Measurements from ENCODE around the gene SRP9.
A peak's percentile ranks its signal among the peaks of the same experiment; 100 is the strongest.
"Not testable (repeated sequence)": the region's sequence is repeated elsewhere in the genome, so short reads cannot be mapped to it uniquely, and the experiment has no call there.

Gene SRP9

GRCh38 chr1:225776294-225776693, 1.3 kb upstream of the SRP9 start:
- ATAC-seq: no peak
- no peak for DNase-seq

DNA sequence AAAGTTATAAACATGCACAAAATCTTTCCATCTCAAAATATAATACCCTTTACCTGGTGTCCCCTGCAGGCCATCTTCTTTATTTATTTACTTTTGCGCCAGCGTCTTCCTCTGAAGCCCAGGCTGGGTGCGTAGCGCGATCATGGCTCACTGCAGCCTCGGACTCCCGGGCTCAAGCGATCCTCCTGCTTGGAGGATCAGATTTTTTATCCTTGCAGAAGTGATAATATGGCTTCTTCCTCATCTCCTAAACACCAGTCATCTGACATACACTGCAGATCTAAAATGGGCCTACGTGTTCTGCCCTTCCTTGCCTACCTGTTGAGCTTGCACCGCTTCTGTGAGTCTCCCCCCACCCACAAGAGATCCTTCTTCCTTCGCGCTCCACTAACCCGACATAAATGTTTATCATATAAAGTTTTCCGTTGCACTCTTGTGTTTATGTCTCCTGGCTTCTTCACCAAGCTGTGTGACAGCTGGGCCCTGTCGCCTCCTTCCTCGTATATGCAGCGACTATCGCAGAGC, 506 bp upstream of the SRP9 start:
- peak; percentile 2 for ATAC-seq
- DNase-seq: peak; percentile 19

DNA sequence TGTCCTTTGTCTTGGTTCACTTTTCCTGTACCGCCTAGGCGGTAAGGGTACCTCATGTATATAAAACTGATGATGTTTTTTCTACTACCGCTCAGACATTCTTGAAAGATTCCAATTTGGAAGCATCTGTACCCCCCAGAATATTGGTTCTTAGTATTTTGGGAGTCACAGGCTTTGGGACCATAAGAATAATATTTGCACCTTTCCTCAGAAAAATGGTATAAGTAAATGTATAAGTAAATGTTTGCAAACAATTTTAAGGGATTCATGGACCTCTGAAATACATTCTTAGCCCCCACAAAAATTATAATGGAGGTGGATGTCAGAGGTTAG, 677 bp downstream of the SRP9 start:
- no peak for DNase-seq
- ATAC-seq: no peak

- not testable (repeated sequence) for ATAC-seq, DNase-seq
Measured at GRCh38 chr1:225779165-225779564, 1.5 kb downstream of the SRP9 start.

- ATAC-seq (no peak), DNase-seq (no peak)
Measured at GRCh38 chr1:225780134-225780533, 2.5 kb downstream of the SRP9 start.

GRCh38 chr1:225780630-225781029, 3.0 kb downstream of the SRP9 start:
- DNase-seq (no peak), ATAC-seq (no peak)

DNA sequence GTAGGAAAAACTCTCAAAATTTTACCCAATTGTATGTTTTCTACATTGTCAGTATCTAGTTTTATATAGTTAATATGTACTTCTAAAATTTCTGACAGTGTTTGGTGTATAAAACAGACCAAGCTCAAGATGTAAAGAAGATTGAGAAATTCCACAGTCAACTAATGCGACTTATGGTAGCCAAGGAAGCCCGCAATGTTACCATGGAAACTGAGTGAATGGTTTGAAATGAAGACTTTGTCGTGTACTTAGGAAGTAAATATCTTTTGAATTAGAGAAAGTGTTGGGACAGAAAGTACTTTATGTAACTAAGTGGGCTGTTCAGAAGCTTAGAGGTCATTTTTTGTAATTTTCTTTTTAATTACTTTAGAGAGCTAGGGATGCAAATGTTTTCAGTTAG, 11.5 kb downstream of the SRP9 start:
- DNase-seq, ATAC-seq: not testable (repeated sequence)

DNA sequence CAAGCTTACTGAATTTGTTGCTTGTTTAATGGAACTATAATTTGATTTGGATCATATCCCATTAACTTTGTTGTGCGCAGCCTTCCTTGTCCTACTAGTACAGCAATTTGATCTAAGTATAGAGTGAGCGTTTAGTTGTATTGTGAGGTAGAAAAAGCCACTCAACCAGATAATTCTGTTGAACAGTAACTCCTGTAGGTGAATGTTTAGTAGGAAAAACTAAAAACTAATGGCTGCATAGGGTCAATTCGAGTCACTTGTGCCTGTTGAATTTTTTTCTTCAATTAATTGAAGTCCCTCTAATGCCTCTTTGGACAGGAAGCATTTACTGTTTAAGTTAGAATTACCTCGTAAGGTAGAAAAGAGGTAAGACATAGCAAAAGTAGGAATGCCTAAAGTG, 17.3 kb downstream of the SRP9 start:
- DNase-seq (no peak), ATAC-seq (no peak)

GRCh38 chr1:225796097-225796496, 18.5 kb downstream of the SRP9 start:
- ATAC-seq, DNase-seq: not testable (repeated sequence)

DNA sequence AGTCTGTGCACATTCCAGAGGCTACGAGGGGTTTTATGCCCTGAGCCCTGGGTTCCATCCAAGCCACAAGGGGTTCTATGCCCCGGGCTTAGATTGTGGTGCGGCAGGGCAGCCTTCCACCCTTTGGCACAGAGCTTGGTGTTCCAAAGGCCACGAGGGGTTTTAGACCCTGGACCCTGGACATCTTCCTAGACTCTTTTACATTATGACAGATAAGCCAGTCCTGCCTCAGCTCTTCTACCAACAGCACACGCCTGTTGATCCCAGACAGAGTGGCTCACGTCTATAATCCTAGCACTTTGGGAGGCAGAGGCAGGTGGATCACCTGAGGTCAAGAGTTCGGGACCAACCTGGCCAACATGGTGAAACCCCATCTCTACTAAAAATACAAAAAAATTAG, 23.5 kb downstream of the SRP9 start:
- not testable (repeated sequence) for DNase-seq, ATAC-seq

- ATAC-seq: no peak
Measured at GRCh38 chr1:225806249-225806648, 28.6 kb downstream of the SRP9 start.

GRCh38 chr1:225806736-225807135, 29.1 kb downstream of the SRP9 start:
- not testable (repeated sequence) for ATAC-seq, DNase-seq

More at GRCh38 chr1:225806249-225806648, 28.6 kb downstream of the SRP9 start:
- no peak for DNase-seq

DNA sequence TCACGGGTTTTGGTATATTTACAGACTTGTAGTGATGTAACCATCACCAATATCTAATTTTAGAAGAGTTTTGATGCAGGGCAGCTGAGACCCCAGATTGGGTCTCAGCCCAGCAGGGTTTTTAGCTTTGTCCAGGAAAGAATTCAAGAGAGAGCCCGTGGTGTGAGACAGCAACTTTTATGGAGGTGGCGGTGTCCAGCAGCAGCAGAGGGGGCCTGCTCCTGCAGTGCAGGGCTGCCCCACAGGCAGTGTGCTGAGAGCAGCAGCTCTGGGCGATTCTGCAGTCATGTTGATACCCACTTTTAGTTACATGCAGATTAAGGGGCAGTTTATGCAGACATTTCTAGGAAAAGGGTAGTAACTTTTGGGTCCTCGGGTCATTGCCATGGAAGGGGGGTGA, 30.5 kb downstream of the SRP9 start:
- ATAC-seq: no peak
- DNase-seq: no peak

GRCh38 chr1:225809842-225810578, 32.4 kb downstream of the SRP9 start, which contains the start of gene EPHX1:
Gene EPHX1 (plus strand): TSS chr1:225810124. CDS start chr1:225828730, 18,606 bp downstream.
- peak; percentile 83 for DNase-seq
- ATAC-seq: peak; percentile 98

DNA sequence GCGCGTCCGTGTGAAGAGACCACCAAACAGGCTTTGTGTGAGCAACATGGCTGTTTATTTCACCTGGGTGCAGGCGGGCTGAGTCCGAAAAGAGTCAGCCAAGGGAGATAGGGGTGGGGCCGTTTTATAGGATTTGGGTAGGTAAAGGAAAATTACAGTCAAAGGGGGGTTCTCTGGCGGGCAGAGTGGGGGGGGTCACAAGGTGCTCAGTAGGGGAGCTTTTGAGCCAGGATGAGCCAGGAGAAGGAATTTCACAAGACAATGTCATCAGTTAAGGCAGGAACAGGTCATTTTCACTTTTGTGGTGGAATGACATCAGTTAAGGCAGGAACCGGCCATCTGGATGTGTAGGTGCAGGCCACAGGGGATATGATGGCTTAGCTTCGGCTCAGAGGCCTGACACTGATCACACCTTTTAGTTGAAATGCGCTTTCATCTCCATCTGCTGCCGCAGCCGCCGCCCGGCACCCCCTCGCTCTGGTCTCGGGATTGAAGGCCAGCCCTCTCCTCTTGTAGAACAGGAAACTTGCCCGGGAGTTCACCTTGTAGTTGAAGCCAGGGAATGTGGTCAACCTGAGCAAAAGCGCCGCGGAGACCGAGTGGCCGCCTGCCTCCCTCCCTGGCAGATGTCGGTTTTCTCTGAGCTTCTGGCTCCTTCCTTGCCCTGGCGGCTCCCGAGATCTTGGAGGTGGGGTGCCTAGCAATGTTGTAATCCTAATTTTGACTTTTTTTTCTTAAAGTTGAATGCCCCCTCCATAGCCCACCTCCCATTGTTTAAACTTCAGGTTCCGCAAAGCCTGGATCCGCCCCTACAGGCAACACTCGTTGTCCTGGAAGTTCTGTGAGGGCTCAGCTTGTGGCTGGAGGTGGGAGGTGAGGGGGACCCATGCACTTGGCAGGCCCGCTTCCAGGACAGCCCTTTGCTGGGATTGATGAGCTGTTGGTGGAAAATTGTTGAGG, 33.2 kb downstream of the SRP9 start:
- DNase-seq, ATAC-seq: not testable (repeated sequence)

- ATAC-seq: no peak
- DNase-seq: no peak
Measured at GRCh38 chr1:225811622-225812487, 34.2 kb downstream of the SRP9 start.

DNA sequence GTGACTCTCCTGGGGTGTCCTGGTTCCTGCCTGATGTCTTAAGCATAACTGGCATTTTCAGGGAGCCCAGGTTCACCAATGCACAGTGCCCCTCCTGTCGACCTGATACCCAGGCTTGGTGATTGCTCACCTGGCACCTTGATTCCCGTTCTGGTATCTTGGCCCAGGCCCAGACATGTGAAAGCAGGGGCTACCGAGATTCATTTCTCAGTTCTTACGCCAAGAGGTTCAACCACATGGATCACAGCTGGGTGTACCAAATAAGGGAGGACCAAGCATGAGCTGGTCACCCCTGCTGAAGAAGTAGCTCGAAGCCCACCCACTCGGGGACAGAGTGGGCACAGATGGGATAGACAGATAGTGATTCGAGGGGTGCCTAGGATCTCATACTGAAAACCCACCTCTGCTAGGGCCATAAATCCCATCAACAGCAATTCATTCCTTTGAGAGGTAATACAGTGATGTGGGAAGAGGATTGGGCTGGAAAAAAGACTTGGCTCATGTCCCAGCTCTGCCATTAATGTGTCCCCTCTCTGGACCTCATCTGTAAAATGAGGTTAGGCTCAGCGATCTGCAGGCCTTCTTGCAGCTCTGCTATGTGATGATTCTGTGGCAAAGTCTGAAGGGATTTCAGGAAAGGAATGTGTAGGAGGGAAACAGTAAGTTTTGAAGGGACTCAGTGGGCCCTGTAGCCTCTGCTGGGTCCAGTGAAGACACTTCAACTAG, 35.0 kb downstream of the SRP9 start:
- no peak for ATAC-seq
- DNase-seq: no peak

GRCh38 chr1:225813214-225813964, 35.8 kb downstream of the SRP9 start:
- no peak for DNase-seq
- no peak for ATAC-seq

DNA sequence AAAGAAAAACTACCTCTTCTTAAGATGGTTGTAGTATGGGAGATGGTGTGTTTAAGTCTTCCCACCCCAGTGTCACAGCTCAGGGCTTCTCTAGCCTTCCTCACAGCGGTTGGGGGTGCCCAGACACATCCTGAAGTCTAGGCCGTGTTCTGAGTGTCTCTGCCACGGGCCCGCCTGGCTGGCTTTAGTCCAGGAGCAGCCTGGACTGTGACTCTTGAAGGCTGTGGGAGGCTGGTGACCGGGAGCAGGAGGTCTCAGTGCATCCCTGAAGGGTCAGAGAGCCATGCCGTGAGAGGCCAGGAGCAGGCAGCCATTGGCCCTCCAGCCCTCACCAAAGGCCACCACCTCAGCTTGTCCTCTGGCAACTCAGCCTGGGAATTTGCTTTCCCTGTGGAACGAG, 36.8 kb downstream of the SRP9 start:
- ATAC-seq: no peak
- DNase-seq: no peak

GRCh38 chr1:225815090-225815489, 37.5 kb downstream of the SRP9 start:
- ATAC-seq, DNase-seq: not testable (repeated sequence)
